ENCODE results near the gene METTL2A.
"Not testable (repeated sequence)": the region's sequence is repeated elsewhere in the genome, so short reads cannot be mapped to it uniquely, and the experiment has no call there.

DNA sequence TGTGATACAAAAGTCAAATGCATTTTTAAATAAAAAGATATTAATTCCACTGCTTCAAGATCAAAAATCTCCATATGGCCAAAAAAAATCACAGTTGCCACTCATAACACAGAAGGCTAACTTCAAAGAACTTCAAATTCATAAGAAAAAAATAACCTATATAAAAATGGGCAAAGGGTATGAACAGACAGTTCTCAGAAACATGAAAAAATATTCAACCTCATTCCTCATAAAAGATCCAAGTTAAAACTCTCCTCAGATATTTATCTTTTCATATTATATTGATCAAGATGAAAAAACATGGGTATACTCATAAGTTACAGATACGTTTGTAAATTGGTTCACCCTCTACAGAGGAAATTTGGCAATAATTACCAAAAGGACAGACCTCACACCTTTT, 10.6 kb upstream of the METTL2A start:
- TF ChIP-seq, protein P1, sequence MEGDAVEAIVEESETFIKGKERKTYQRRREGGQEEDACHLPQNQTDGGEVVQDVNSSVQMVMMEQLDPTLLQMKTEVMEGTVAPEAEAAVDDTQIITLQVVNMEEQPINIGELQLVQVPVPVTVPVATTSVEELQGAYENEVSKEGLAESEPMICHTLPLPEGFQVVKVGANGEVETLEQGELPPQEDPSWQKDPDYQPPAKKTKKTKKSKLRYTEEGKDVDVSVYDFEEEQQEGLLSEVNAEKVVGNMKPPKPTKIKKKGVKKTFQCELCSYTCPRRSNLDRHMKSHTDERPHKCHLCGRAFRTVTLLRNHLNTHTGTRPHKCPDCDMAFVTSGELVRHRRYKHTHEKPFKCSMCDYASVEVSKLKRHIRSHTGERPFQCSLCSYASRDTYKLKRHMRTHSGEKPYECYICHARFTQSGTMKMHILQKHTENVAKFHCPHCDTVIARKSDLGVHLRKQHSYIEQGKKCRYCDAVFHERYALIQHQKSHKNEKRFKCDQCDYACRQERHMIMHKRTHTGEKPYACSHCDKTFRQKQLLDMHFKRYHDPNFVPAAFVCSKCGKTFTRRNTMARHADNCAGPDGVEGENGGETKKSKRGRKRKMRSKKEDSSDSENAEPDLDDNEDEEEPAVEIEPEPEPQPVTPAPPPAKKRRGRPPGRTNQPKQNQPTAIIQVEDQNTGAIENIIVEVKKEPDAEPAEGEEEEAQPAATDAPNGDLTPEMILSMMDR (conservative IDR thresholded peaks at IDR 0.05) = not testable (repeated sequence)
- not testable (repeated sequence) for TF ChIP-seq EZH2 (IDR thresholded peaks at IDR 0.05; ENCODE audit: low read depth)
